ENCODE data around the gene LRTM2.

Gene LRTM2

DNA sequence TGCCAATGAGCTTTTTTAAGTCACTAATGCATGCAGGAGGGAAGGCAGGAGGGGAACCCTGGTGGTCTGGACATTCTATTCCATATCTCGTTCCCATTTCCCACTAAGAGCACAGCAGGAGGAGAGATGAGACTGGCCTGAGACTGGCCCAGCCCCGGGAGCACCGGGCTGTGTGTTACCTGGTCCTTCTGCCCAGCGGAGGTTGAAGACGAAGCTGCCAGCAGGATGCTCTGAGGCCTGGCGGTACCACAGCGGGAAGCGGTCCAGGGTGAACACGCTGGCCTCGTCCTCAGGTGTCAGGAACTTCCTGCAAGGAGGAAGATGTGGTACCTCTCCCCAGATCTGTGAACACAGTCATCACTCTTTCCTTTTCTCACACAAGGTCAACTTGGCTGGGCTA, 23.9 kb downstream of the LRTM2 start:
- DNase-seq, result no peak

DNA sequence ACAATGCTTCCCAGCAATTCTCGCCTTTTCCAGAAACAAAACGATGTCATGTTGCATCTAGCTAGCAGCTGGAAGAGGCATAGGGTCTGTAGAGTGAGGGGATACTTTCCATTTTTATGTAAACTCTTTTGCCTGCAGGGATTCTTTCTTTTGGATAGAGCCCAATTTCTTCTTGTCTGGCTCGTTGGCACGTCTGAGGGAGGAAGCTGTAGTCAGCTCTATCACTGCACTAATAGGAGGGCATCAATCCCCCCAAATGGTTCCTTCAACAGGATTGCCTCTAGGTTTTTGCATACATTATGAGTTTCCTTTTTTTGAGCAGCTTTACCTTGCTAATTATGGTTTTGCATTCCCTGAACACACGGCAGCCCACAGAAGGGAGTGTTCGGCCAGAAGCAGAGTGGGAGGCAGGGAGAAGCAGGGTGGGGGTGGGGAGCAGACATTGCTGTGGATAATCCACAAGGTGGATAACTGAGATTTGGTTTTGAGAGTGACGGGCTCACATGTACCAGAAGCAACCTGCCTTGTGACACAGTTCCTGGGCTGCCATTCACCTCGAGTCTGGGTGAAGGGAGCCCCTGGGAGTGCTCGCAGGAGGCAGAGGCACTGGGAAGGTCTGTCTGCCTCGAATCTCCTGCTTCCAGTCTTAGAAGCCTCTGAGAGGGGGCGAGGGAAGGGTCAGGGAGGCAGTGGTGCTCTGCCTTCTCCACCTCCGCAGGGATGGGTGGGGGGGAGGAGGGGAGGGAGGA, 24.5 kb downstream of the LRTM2 start:
- DNase-seq, result no peak

- DNase-seq, result no peak
Observed at GRCh38 chr12:1845427-1845826, 25.1 kb downstream of the LRTM2 start.

DNA sequence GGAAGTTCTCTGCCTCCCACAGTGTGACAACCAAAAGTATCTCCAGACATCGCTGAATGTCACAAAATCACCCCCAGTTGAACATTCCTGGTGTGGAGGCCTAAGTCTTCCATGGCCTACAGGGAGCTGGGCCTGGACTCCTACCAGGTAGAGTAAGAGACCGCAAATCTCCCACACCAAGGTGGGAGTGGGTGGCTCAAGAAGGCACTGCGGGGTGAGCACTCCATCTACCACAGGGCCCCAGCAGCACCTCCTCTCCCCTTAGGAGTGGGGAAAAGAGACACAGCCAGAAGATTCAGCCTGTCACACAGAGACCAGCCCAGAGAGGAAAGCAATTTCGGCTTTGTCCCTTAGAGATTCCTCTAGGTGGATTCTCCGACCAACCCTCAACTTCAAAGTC, 25.5 kb downstream of the LRTM2 start:
- DNase-seq, result no peak

- no peak for DNase-seq
Observed at GRCh38 chr12:1846421-1847405, 26.3 kb downstream of the LRTM2 start.

GRCh38 chr12:1847411-1847810, 27.0 kb downstream of the LRTM2 start:
- no peak for DNase-seq

- DNase-seq, result no peak
Observed at GRCh38 chr12:1848146-1848545, 27.8 kb downstream of the LRTM2 start.

- DNase-seq, result no peak
Observed at GRCh38 chr12:1848745-1849144, 28.4 kb downstream of the LRTM2 start.

- no peak for DNase-seq
Observed at GRCh38 chr12:1851151-1851701, 30.9 kb downstream of the LRTM2 start.

DNA sequence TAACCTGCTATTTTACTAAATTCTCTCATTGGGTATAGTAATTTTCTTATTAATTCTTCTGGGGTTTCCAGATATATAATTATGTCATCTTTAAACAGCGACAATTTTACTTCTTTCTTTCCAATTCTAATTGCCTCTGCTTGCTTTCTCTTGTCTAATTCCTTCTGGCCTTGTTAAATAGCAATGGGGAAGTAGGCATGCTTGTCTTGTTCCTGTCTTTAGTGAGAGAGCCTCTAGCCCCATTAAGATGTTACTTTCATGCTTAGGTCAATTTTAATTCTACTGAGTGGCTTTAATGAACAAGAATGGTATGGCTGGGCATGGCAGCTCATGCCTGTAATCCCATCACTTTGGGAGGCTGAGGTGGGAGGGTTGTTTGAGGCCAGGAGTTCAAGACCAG, 31.7 kb downstream of the LRTM2 start:
- no peak for DNase-seq

GRCh38 chr12:1853716-1854115, 33.4 kb downstream of the LRTM2 start:
- no peak for DNase-seq

- DNase-seq, result no peak
Observed at GRCh38 chr12:1855241-1855640, 34.9 kb downstream of the LRTM2 start.

DNA sequence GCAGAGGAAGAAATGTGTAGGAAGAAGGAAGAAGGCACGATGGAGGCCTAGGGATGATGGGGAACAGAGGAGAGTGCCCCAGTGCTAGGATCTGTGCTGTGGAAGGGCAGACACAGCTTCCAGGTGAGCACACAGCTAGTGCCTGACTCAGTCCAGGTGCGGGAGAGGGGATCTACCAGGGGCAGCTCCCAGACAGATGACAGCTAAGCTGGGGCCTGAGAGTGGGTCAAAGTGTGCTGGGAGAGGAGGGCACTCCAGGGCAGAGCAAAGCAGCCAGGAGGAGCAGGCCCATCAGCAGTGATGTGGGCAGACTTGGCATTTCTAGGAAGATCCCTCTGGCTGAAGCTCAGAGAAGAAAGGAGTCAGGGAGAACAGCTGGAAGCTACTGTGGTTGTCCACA, 36.7 kb downstream of the LRTM2 start:
- no peak for DNase-seq

GRCh38 chr12:1857821-1858220, 37.5 kb downstream of the LRTM2 start:
- no peak for DNase-seq

GRCh38 chr12:1858456-1858855, 38.1 kb downstream of the LRTM2 start:
- DNase-seq, result no peak

- DNase-seq, result no peak
Observed at GRCh38 chr12:1859643-1860042, 39.3 kb downstream of the LRTM2 start.

DNA sequence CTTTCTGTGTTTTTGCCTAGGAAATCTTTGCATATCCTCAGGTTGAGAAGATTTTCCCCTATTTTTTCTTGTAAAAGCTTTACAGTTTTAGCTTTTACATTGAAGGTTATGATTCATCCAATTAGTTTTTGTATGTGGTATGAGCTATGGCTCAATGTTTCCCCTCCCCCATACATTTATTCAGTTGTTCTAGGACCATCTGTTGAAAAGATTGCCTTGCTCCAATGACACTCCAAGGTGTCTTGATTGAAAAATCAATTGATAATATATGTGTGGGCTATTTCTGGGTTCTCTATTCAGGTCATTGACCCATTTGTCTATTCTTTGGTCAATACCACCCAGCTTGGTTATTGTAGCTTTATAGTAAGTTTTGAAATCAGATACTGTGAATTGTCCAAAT, 42.6 kb downstream of the LRTM2 start:
- DNase-seq, result no peak

DNA sequence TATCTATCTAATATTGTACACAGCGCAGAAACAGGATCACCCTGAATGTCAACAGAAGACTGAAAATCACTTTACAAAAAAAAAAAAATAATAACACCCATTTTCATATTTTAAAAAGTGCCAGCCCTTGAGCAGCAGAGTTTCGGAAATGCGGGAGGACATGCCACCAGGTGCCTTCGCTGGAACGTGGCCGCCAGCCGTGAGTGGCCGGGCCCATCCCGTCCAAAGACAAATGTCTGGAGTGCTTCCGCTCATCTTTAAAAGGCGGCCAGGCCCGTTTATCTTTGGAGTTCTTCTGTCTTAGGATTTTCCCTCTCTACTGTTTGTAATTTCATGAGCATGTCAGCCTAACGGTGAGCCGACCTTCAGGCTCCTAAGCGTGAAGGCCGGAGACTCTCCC, 43.5 kb downstream of the LRTM2 start:
- DNase-seq, result no peak

- no peak for DNase-seq
Observed at GRCh38 chr12:1864456-1864855, 44.1 kb downstream of the LRTM2 start.

DNA sequence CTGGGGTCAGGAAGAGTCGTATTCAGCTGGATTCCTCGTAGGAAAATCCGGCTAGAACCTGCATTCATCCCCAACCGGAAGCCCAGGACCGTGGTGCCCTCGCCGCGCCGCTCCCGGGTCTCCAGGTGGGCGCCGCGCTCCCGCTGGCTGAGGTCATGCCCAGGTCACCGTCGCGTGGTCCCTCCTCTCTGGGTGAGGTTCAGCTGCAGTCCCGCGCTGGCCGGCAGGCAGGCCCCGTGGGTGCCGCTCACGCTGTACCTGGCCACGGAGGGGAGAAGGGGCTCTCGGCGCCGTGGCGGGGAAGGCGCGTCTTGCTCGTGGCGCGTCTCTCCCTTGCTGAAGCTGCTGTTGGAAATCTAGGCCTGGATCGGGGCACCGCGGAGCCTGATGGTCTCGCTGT, 44.5 kb downstream of the LRTM2 start:
- no peak for DNase-seq

- no peak for DNase-seq
Observed at GRCh38 chr12:1865284-1865866, 45.0 kb downstream of the LRTM2 start.

DNA sequence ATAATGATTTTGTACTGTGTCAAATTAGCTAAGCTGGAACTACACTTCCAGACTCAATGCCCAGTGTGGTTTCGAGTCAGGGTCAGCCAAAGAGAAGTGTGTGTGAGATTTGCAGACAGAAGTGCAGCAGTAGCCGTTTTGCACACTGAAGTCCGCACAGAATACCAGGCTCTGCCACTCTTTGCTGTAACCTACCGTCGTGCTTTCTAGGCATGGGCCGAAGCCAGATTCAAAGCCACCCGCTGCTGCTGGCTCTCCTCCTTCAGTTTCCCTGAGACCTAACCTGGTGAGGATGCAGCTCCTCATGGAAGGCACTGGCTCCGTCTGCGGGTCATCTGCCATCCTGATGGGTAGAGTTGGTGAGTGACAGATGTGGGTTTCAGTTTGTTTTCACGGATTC, 48.8 kb downstream of the LRTM2 start:
- no peak for DNase-seq

DNA sequence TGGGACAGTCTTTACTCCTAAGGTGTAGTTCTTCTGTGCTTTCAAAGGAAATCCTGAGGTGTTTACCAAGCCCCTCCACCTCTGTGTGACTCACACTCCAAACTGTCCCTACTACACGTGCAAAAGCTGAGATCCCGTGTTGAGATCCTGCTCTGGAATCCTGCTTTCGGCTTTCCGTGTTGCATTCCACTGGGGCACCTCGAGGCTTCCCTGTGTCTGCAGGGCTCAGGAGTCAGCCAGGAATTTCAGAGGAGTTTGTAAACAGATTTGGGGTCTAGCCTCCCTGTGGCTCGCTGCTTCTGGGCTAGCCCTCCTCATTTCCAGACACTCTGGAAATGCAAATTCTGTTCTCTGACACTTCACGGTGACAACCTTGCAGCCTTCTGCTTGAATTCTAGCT, 49.7 kb downstream of the LRTM2 start:
- DNase-seq, result no peak

Data from effector CD4-positive, alpha-beta T cell (primary cell).